K562 (cell line): ENCODE data around the gene POTEF. TPM values are rescaled to one million over a fixed set of nuclear protein-coding genes. Genes with fewer than 3 reads are reported as not detected.
"Not testable (repeated sequence)": the region's sequence is repeated elsewhere in the genome, so short reads cannot be mapped to it uniquely, and the experiment has no call there.

Experiments
- ATAC-seq: fragments of 200-7000 bp; cut with Tn5 transposase; 3 replicates; pipeline ENCODE4 v1.9.1; 2020; ENCODE audit warnings: moderate library complexity
- BruUV-seq: library from RNA; stranded (reverse); fragments of 400-500 nt; replicated peaks from 2 replicates; lab custom pipeline; 2021; lab: Mats Ljungman, UMichigan
- CTCF ChIA-PET: fragments of 300-600 bp; formaldehyde crosslinking; extraction: SDS; loops from one replicate; lab custom pipeline; 2021; ENCODE audit warnings: low intra/inter-chr PET ratio; lab: Yijun Ruan, JAX
- POLR2A ChIA-PET: fragments of 300-600, 350-650 bp; sonication (Branson Sonifier 250); formaldehyde crosslinking; extraction: SDS; loops from one replicate; lab custom pipeline; 2021; ENCODE audit warnings: antibody characterized with exemption, inconsistent platforms; lab: Yijun Ruan, JAX
- DNase-seq, 4 experiments: peaks; one replicate each; pipeline versions ENCODE4 v3.0.0 to v3.0.0-alpha.2; 2011 to 2018; ENCODE audit warnings: low spot score in 3 of 4, mixed read lengths in 3 of 4; ENCODE audit errors: extremely low read depth in 1 of 4
- FAIRE-seq: peaks from 2 replicates; lab custom pipeline; 2011; peaks lifted over from hg19 to GRCh38; lab: Jason Lieb, UNC
- H2AFZ ChIP-seq: 2 replicates; pipeline ENCODE4 v1.6.0; 2011; ENCODE audit warnings: low read depth, low read length, control low read depth, inconsistent platforms
- H3K27ac ChIP-seq: fragments of 200-600 bp; 3 replicates; pipeline ENCODE4 v1.8.0; 2011; ENCODE audit warnings: low read depth, mild to moderate bottlenecking, control low read depth, inconsistent platforms, low read length, moderate library complexity, mixed read lengths; ENCODE audit errors: extremely low read depth
- H3K27me3 ChIP-seq, 2 experiments: fragments of 300-600 bp in 1 of 2; 2 replicates in 1 of 2; 3 replicates in 1 of 2; pipeline versions ENCODE4 v1.6.0 to v1.8.0; 2011; ENCODE audit warnings: inconsistent platforms in 2 of 2, low read length in 2 of 2, mild to moderate bottlenecking in 1 of 2, mixed read lengths in 1 of 2, moderate library complexity in 1 of 2; ENCODE audit not compliant: control insufficient read depth in 2 of 2, insufficient read depth in 2 of 2
- H3K36me3 ChIP-seq: fragments of 300-600 bp; 3 replicates; pipeline ENCODE4 v1.8.0; 2011; ENCODE audit warnings: mild to moderate bottlenecking, low read length, inconsistent platforms; ENCODE audit not compliant: control insufficient read depth, insufficient read depth
- H3K4me1 ChIP-seq, 2 experiments: fragments of 200-600 bp in 1 of 2; replicated peaks in 1 of 2; 2 replicates in 1 of 2; 3 replicates in 1 of 2; pipeline versions ENCODE4 v1.5.1 to v1.8.0; 2011; ENCODE audit warnings: inconsistent platforms in 2 of 2, low read length in 2 of 2, mild to moderate bottlenecking in 1 of 2, mixed read lengths in 1 of 2, moderate library complexity in 1 of 2; ENCODE audit not compliant: control insufficient read depth in 2 of 2, insufficient read depth in 2 of 2
- H3K4me2 ChIP-seq: 2 replicates; pipeline ENCODE4 v1.6.1; 2011; ENCODE audit warnings: low read length, control low read depth, inconsistent platforms, mixed read lengths; ENCODE audit not compliant: insufficient read depth
- H3K4me3 ChIP-seq: fragments of 200-600 bp; sonication (generic), shearing (Covaris generic); 2 replicates; pipeline ENCODE4 v1.5.1; 2016; ENCODE audit warnings: control low read depth, inconsistent platforms
- H3K79me2 ChIP-seq: fragments of 200-600 bp; 3 replicates; pipeline ENCODE4 v1.8.0; 2011; ENCODE audit warnings: low read length, inconsistent platforms; ENCODE audit not compliant: control insufficient read depth, insufficient read depth
- H3K9ac ChIP-seq, 2 experiments: 2 replicates each; pipeline versions ENCODE4 v1.6.0 to v1.6.1; 2011; ENCODE audit warnings: low read depth in 2 of 2, low read length in 2 of 2, control low read depth in 1 of 2, inconsistent platforms in 1 of 2, mild to moderate bottlenecking in 1 of 2, mixed read lengths in 1 of 2; ENCODE audit not compliant: insufficient read depth in 1 of 2
- H3K9me1 ChIP-seq: one replicate; pipeline ENCODE4 v1.6.0; 2011; ENCODE audit warnings: inconsistent platforms, mild to moderate bottlenecking, low read length, moderate library complexity; ENCODE audit not compliant: control insufficient read depth, insufficient read depth
- H3K9me3 ChIP-seq: replicated peaks from 2 replicates; pipeline ENCODE4 v1.5.1; 2011; ENCODE audit warnings: low read depth, low read length, inconsistent platforms; ENCODE audit not compliant: control insufficient read depth, insufficient read depth
- H4K20me1 ChIP-seq: replicated peaks from 2 replicates; pipeline ENCODE4 v1.6.1; 2011; ENCODE audit warnings: low read length, inconsistent platforms, mixed read lengths; ENCODE audit not compliant: control insufficient read depth, insufficient read depth
- POLR2G ChIP-seq: fragments of 200-400 bp; formaldehyde crosslinking; IDR thresholded peaks from 2 replicates; pipeline ENCODE4 v1.6.1; 2017; ENCODE audit warnings: low read depth, mild to moderate bottlenecking, antibody characterized with exemption, low read length, moderate library complexity
- SUPT5H ChIP-seq: fragments of 450-650 bp; IDR thresholded peaks from 2 replicates; pipeline ENCODE4 v1.6.1; 2016
- ZNF740 ChIP-seq, 3 experiments: fragments of 200-800 bp in 1 of 3; sonication (Bioruptor generic) in 1 of 3; sonication (generic) in 1 of 3; formaldehyde crosslinking in 1 of 3; IDR thresholded peaks; 2 replicates each; pipeline versions ENCODE4 v1.6.1 to v1.8.0; 2016 to 2022; ENCODE audit warnings: mild to moderate bottlenecking in 2 of 3, missing compliant biosample characterization in 2 of 3, missing genetic modification characterization in 2 of 3, missing genetic modification reagents in 1 of 3
- WGBS: fragments of 100-300 bp; shearing (Covaris generic); methylation state at CpG from one replicate; pipeline ENCODE4 v1.1.6; 2016; ENCODE audit warnings: low coverage, mixed read lengths; ENCODE audit not compliant: insufficient coverage; ENCODE audit errors: missing lambda C conversion rate; 5-methylcytosine and 5-hydroxymethylcytosine counted together
- in situ Hi-C: fragments of 300-500 bp; cut with MboI; formaldehyde crosslinking; loops from 4 replicates; pipeline ENCODE4 v1.15.0; 2018; ENCODE audit warnings: inconsistent platforms, mixed read lengths
- intact Hi-C: fragments of 100-400 bp; cut with micrococcal nuclease; formaldehyde crosslinking; loops from 2 replicates; pipeline ENCODE4 v1.14.2; 2022
- polyA plus RNA-seq, 8 experiments: library from polyadenylated mRNA; depleted of rRNA in 4 of 8; stranded (reverse) in 5 of 8; unstranded in 3 of 8; fragments of >200 nt; fragmentation: Nextera tagmentation in 2 of 8; fragmentation: Illumina TruSeq in 1 of 8; extraction: Ambion mirVana in 2 of 8; extraction: Trizol in 1 of 8; gene quantifications; 2 replicates each; pipeline versions ENCODE4 v1.2.1 to v1.2.3, GENCODE V29; 2011 to 2014; ENCODE audit warnings: inconsistent platforms in 1 of 8, missing spikeins in 1 of 8
- total RNA-seq, 7 experiments: library from RNA; depleted of rRNA in 6 of 7; stranded (reverse); fragments of >200 nt in 6 of 7; fragmentation: Illumina TruSeq in 2 of 7; extraction: Trizol in 2 of 7; gene quantifications; 2 replicates each; pipeline versions ENCODE4 v1.2.1 to v1.2.3, GENCODE V29; 2011 to 2021; ENCODE audit warnings: low replicate concordance in 1 of 7

POTEF gene
- total and polyA plus RNA-seq, 9 of the 15 experiments (the other 6 are each of a cell fraction or from before 2014, with no cell fraction given), result 0.04 to 2.2 (median 0.27) TPM; not detected in 1

GRCh38 chr2:130143266-130144039 lies 14.4 kb upstream of the POTEF start:
- peaks cover 0 to 14% of the 10 kb centered on the region in 2 experiments; a peak in 2 of 5 replicates for H3K4me1 ChIP-seq
- BruUV-seq; H2AFZ ChIP-seq; H3K27me3 ChIP-seq; H3K27ac ChIP-seq; FAIRE-seq; H3K79me2 ChIP-seq; H3K4me3 ChIP-seq; in situ Hi-C loops; POLR2A ChIA-PET; H3K36me3 ChIP-seq; H3K4me2 ChIP-seq; CTCF ChIA-PET; H4K20me1 ChIP-seq; H3K9me1 ChIP-seq; intact Hi-C loops; H3K9me3 ChIP-seq; TF ChIP-seq ZNF740 (tag; IDR thresholded peaks at IDR 0.05): not testable (repeated sequence)
- DNase-seq (peak in 1 of 4 experiments; percentile 4), ATAC-seq (peak; percentile 3)
- H3K9ac ChIP-seq, result peak overlapping the region in 1 of 2 experiments; percentile 26; a peak in 1 of 4 replicates
- 54% methylated on average over 10 of the region's 28 CpGs for WGBS
- TF ChIP-seq SUPT5H, result 0 out of 2 replicates have a peak, but pooled peaks have one; percentile 15
- TF ChIP-seq POLR2G, result peak; percentile 15; the same call in 1 of the 2 replicates
- peak; percentile 70 for TF ChIP-seq ZNF740 (CRISPR knock-in tag; IDR thresholded peaks at IDR 0.05)
